HepG2 (cell line): Measurements from ENCODE around the gene P2RX2. TPM values are rescaled to one million over a fixed set of nuclear protein-coding genes. Genes with fewer than 3 reads are reported as not detected.

Source experiments
- ATAC-seq: fragments of 200-7000 bp; cut with Tn5 transposase; 3 replicates; pipeline ENCODE4 v1.9.1; 2020; ENCODE audit warnings: mild to moderate bottlenecking, moderate library complexity
- BruUV-seq: library from RNA; stranded (reverse); fragments of 400-500 nt; replicated peaks from 2 replicates; lab custom pipeline; 2021; lab: Mats Ljungman, UMichigan
- CTCF ChIA-PET: fragments of 300-600 bp; formaldehyde crosslinking; extraction: SDS; loops from one replicate; lab custom pipeline; 2021; ENCODE audit warnings: low total read pairs, inconsistent platforms, low intra/inter-chr PET ratio; lab: Yijun Ruan, JAX
- POLR2A ChIA-PET: fragments of 350-600 bp; sonication (Branson Sonifier 250); formaldehyde crosslinking; loops from one replicate; lab custom pipeline; 2020; ENCODE audit warnings: antibody characterized with exemption, inconsistent platforms; lab: Yijun Ruan, JAX
- DNase-seq: peaks from one replicate; pipeline ENCODE4 v3.0.0-alpha.2; 2015; ENCODE audit warnings: low spot score
- FAIRE-seq: peaks from 3 replicates; lab custom pipeline; 2011; peaks lifted over from hg19 to GRCh38; lab: Jason Lieb, UNC
- H2AFZ ChIP-seq: one replicate; pipeline ENCODE4 v1.6.1; 2011; ENCODE audit warnings: low read length, inconsistent platforms
- H3K27ac ChIP-seq: fragments of 300-600 bp; 3 replicates; pipeline ENCODE4 v1.8.0; 2011; ENCODE audit warnings: mixed run types, mild to moderate bottlenecking, mixed read lengths, low read length, inconsistent platforms; ENCODE audit not compliant: insufficient read depth; ENCODE audit errors: extremely low read length
- H3K27me3 ChIP-seq, 2 experiments: fragments of 200-600 bp in 1 of 2; 2 replicates in 1 of 2; 3 replicates in 1 of 2; pipeline versions ENCODE4 v1.6.0 to v1.8.0; 2011; ENCODE audit warnings: low read length in 2 of 2, mild to moderate bottlenecking in 2 of 2, moderate library complexity in 2 of 2, inconsistent platforms in 1 of 2; ENCODE audit not compliant: insufficient read depth in 2 of 2, control insufficient read depth in 1 of 2
- H3K36me3 ChIP-seq, 2 experiments: fragments of 200-600 bp in 1 of 2; replicated peaks in 1 of 2; 2 replicates in 1 of 2; 3 replicates in 1 of 2; pipeline versions ENCODE4 v1.5.1 to v1.8.0; 2011; ENCODE audit warnings: low read length in 2 of 2, inconsistent platforms in 1 of 2; ENCODE audit not compliant: insufficient read depth in 2 of 2, control insufficient read depth in 1 of 2
- H3K4me1 ChIP-seq: 2 replicates; pipeline ENCODE4 v1.5.1; 2012; ENCODE audit warnings: low read length, inconsistent platforms; ENCODE audit not compliant: insufficient read depth
- H3K4me2 ChIP-seq: 2 replicates; pipeline ENCODE4 v1.6.0; 2011; ENCODE audit warnings: low read depth, low read length, inconsistent platforms
- H3K4me3 ChIP-seq, 3 experiments: fragments of 200-600 bp in 1 of 3; sonication (generic), shearing (Covaris generic) in 1 of 3; replicated peaks in 1 of 3; 2 replicates each; pipeline ENCODE4 v1.5.1; 2011 to 2016; ENCODE audit warnings: low read length in 3 of 3, inconsistent platforms in 2 of 3, low read depth in 2 of 3, mild to moderate bottlenecking in 2 of 3, control low read depth in 1 of 3, mixed read lengths in 1 of 3; ENCODE audit not compliant: insufficient read depth in 1 of 3
- H3K79me2 ChIP-seq: one replicate; pipeline ENCODE4 v1.6.1; 2011; ENCODE audit warnings: low read length, inconsistent platforms; ENCODE audit not compliant: insufficient read depth
- H3K9ac ChIP-seq: 2 replicates; pipeline ENCODE4 v1.6.0; 2011; ENCODE audit warnings: mild to moderate bottlenecking, low read depth, low read length, inconsistent platforms; ENCODE audit not compliant: insufficient read depth
- H3K9me3 ChIP-seq: 2 replicates; pipeline ENCODE4 v1.5.1; 2012; ENCODE audit warnings: mild to moderate bottlenecking, low read length
- H4K20me1 ChIP-seq: 2 replicates; pipeline ENCODE4 v1.6.0; 2011; ENCODE audit warnings: inconsistent platforms, mild to moderate bottlenecking, low read length, moderate library complexity; ENCODE audit not compliant: insufficient read depth
- CAMTA2 ChIP-seq: sonication (generic); formaldehyde crosslinking; IDR thresholded peaks from 2 replicates; pipeline ENCODE4 v1.4.0; 2020; ENCODE audit warnings: mild to moderate bottlenecking, missing genetic modification reagents, borderline replicate concordance
- CBX5 ChIP-seq: sonication (generic); formaldehyde crosslinking; IDR thresholded peaks from 2 replicates; pipeline ENCODE4 v1.4.0; 2020; ENCODE audit warnings: missing genetic modification reagents, borderline replicate concordance
- FOXC1 ChIP-seq: sonication (generic); formaldehyde crosslinking; IDR thresholded peaks from 2 replicates; pipeline ENCODE4 v1.8.0; 2022; ENCODE audit warnings: mild to moderate bottlenecking, missing genetic modification reagents, borderline replicate concordance
- GABPB1 ChIP-seq: IDR thresholded peaks from 2 replicates; pipeline ENCODE4 v1.6.1; 2016; ENCODE audit warnings: mild to moderate bottlenecking, missing genetic modification reagents, moderate library complexity, missing compliant biosample characterization
- HCFC1 ChIP-seq: fragments of 150-350 bp; IDR thresholded peaks from 2 replicates; pipeline ENCODE4 v1.6.1; 2014; ENCODE audit warnings: low read depth, low read length
- NBN ChIP-seq: fragments of 450-650 bp; conservative IDR thresholded peaks from 2 replicates; pipeline ENCODE4 v1.6.1; 2017
- PHF20 ChIP-seq: sonication (generic); formaldehyde crosslinking; IDR thresholded peaks from 2 replicates; pipeline ENCODE4 v1.5.0; 2020; ENCODE audit warnings: mild to moderate bottlenecking, missing genetic modification reagents
- POLR2AphosphoS5 ChIP-seq: IDR thresholded peaks from 2 replicates; pipeline ENCODE4 v1.6.1; 2012; ENCODE audit warnings: low read depth, low read length
- SAP130 ChIP-seq: IDR thresholded peaks from 2 replicates; pipeline ENCODE4 v1.6.1; 2016; ENCODE audit warnings: low read depth
- YEATS2 ChIP-seq: sonication (generic); formaldehyde crosslinking; IDR thresholded peaks from 2 replicates; pipeline ENCODE4 v1.4.0; 2020; ENCODE audit warnings: missing genetic modification reagents, borderline replicate concordance
- WGBS: methylation state at CpG from one replicate; pipeline ENCODE4 v1.1.6; 2017; ENCODE audit warnings: low lambda C conversion rate; 5-methylcytosine and 5-hydroxymethylcytosine counted together
- in situ Hi-C: cut with HindIII; loops from 2 replicates; pipeline ENCODE4 v1.10.0; 2017; ENCODE audit warnings: low pct_unique_long_range_greater_than_20kb; ENCODE audit not compliant: extremely low pct_ligation_motif_present
- intact Hi-C: fragments of 100-400 bp; cut with micrococcal nuclease; formaldehyde crosslinking; loops from one replicate; pipeline ENCODE4 v1.10.0; 2022; ENCODE audit not compliant: unreplicated experiment
- polyA plus RNA-seq, 8 experiments: library from polyadenylated mRNA; depleted of rRNA in 3 of 8; stranded (reverse) in 7 of 8; unstranded in 1 of 8; fragments of >200 nt; fragmentation: Illumina TruSeq in 4 of 8; extraction: Trizol in 4 of 8; gene quantifications; 2 replicates each; pipeline versions ENCODE4 v1.2.1 to v1.2.3, GENCODE V29; 2011 to 2016; ENCODE audit warnings: low read depth in 4 of 8, missing spikeins in 1 of 8, mixed read lengths in 1 of 8; ENCODE audit not compliant: insufficient read depth in 1 of 8
- total RNA-seq, 5 experiments: library from RNA; depleted of rRNA; stranded (reverse); fragments of >200 nt; fragmentation: Illumina TruSeq; extraction: Trizol; gene quantifications; 2 replicates each; pipeline ENCODE4 v1.2.3, GENCODE V29; 2016; ENCODE audit warnings: low read depth in 1 of 5
- TF ChIP-seq, protein P1 (sequence below): sonication (generic); formaldehyde crosslinking; IDR thresholded peaks from 2 replicates; pipeline ENCODE4 v1.5.0; 2020; ENCODE audit warnings: missing genetic modification reagents, mild to moderate bottlenecking, borderline replicate concordance

P2RX2 gene
- total and polyA plus RNA-seq, 2 of the 13 experiments (the other 11 are each of a cell fraction or from before 2014, with no cell fraction given) = not detected

DNA sequence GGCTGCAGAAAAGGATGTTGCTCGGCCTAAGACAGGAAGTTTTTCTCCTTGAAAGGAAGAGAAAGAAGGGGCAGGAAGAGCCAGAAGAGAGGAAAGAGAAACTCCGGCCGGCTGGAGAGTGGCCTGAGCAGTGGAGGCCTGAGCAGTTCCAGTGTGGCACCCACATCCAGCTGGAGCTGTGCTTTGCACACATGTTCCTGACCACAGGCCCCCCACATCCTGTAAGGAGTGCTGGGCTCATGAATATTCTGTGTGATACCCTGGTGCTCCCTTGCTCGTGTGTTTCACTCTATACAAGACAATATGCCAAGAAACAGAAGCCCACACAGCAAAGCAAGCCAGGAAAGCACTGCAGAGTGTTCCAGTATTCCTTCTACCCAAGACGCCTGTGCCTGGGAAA lies 41.5 kb downstream of the P2RX2 start:
- Histone ChIP-seq H3K27ac (no peak overlapping the region), H3K36me3 (peaks cover 41 to 88% of the 10 kb centered on the region in 2 experiments), H3K4me2 (no peak overlapping the region), H3K4me3 (no peak overlapping the region), H4K20me1 (no peaks in the 10 kb centered on the region), H2AFZ (no peak overlapping the region), H3K9ac (no peak overlapping the region), H3K27me3 (no peaks in the 10 kb centered on the region), H3K9me3 (no peaks in the 10 kb centered on the region), H3K79me2 (no peaks in the 10 kb centered on the region), H3K4me1 (no peaks in the 10 kb centered on the region)
- intact Hi-C loops = no loop called here
- TF ChIP-seq SAP130 (CRISPR knock-in tag) (no peak), NBN (no peak), CBX5 (CRISPR knock-in tag) (no peak), HCFC1 (no peak), YEATS2 (CRISPR knock-in tag) (no peak), POLR2AphosphoS5 (no peak)
- DNase-seq = no peak
- CTCF ChIA-PET = no interaction called here
- ATAC-seq = no peak
- in situ Hi-C loops = no loop called here
- FAIRE-seq = no peak
- POLR2A ChIA-PET = no interaction called here
- 85% methylated on average over 5 of the region's 5 CpGs for WGBS
- BruUV-seq = no TSS peak

DNA sequence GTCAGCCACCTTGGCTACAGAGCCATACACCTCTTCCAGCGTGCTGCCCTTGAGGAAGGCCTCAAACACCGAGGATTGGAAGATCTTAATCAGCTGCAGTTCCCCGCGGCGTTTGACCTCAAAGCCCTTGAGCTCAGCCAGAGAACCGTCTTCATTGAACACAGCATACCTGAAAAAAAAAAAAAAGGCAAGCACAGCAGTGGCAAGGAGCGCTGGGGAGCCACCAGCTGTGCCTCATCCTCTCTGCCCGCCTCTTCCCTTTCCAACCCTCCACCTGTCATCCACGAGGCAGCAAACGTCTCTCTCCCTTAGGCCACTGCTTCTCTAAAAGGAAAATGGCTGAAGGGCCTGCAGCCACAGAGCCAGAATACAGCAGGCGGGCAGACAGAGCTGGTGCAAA lies 42.4 kb downstream of the P2RX2 start:
- no peak for FAIRE-seq
- no peak for DNase-seq
- Histone ChIP-seq H3K36me3 (peaks cover 41 to 90% of the 10 kb centered on the region in 2 experiments), H3K27ac (no peak overlapping the region), H3K4me2 (no peak overlapping the region), H3K4me1 (no peaks in the 10 kb centered on the region), H3K4me3 (no peak overlapping the region), H3K9me3 (no peaks in the 10 kb centered on the region), H2AFZ (no peak overlapping the region), H3K27me3 (no peaks in the 10 kb centered on the region), H3K9ac (no peak overlapping the region), H4K20me1 (no peaks in the 10 kb centered on the region), H3K79me2 (no peaks in the 10 kb centered on the region)
- POLR2A ChIA-PET = no interaction called here
- TF ChIP-seq PHF20 (CRISPR knock-in tag) (no peak), CAMTA2 (CRISPR knock-in tag) (no peak), GABPB1 (no peak), FOXC1 (CRISPR knock-in tag) (no peak)
- TF ChIP-seq, protein P1, sequence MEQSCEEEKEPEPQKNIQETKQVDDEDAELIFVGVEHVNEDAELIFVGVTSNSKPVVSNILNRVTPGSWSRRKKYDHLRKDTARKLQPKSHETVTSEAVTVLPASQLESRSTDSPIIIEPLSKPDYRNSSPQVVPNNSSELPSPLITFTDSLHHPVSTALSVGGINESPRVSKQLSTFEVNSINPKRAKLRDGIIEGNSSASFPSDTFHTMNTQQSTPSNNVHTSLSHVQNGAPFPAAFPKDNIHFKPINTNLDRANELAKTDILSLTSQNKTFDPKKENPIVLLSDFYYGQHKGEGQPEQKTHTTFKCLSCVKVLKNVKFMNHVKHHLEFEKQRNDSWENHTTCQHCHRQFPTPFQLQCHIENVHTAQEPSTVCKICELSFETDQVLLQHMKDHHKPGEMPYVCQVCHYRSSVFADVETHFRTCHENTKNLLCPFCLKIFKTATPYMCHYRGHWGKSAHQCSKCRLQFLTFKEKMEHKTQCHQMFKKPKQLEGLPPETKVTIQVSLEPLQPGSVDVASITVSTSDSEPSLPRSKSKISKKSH = no peak
- ATAC-seq = no peak
- no TSS peak for BruUV-seq
- WGBS = 97% methylated on average over 9 of the region's 11 CpGs
- CTCF ChIA-PET = no interaction called here
- intact Hi-C loops (no loop called here), in situ Hi-C loops (no loop called here)
